HG02763 (cell line): ENCODE measurements around the gene ITPR2.
"Not testable (repeated sequence)": the region's sequence is repeated elsewhere in the genome, so short reads cannot be mapped to it uniquely, and the experiment has no call there.

Experiments
- ATAC-seq: cut with Tn5 transposase; IDR thresholded peaks from one replicate; pipeline ENCODE4 v1.9.1; 2021; ENCODE audit warnings: mild to moderate bottlenecking, moderate library complexity; ENCODE audit not compliant: unreplicated experiment

ITPR2 gene

GRCh38 chr12:26488351-26488750, 344.6 kb downstream of the ITPR2 start:
- ATAC-seq, result no peak

DNA sequence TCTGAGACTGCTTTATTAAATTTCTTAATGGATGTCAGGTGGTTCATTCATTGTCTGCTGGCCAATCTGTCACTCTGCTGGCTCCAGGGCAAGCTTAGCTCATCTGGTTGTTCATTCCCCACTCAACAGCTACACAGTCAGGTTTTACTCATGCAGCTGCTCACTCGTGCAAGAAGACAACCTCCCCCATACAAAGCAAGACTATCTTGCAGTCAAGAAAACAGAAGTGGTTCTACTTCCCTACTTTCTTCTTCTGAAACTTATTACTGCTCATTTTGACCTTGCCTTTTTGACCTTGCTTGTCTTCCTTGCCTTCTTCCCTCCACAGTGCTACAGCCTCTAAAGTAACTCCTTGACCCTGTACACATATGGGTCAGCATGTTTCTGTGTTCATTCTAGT, 359.7 kb downstream of the ITPR2 start:
- ATAC-seq, result peak; percentile 90

GRCh38 chr12:26471560-26471959, 361.4 kb downstream of the ITPR2 start:
- ATAC-seq, result peak; percentile 66

- ATAC-seq, result no peak
Observed at GRCh38 chr12:26469421-26470180, 363.4 kb downstream of the ITPR2 start.

DNA sequence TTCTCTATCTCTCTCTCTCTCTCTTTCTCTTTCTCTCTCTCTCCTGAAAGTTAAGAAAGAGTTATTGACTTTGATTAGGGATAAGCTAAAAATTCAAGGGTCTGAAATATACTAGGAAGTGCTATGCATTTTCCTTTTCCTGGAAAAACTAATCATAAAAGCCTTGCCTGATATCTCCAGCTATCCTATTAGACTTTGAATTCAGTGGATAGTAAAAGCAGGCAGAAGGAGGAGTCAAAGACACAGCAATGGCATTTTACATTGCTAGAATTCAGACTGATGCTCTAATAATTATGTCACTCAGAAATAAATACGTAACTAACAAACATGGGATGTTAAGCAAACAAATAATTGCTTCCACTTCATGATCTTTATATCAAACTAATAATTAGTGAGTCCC, 365.6 kb downstream of the ITPR2 start:
- ATAC-seq, result no peak

DNA sequence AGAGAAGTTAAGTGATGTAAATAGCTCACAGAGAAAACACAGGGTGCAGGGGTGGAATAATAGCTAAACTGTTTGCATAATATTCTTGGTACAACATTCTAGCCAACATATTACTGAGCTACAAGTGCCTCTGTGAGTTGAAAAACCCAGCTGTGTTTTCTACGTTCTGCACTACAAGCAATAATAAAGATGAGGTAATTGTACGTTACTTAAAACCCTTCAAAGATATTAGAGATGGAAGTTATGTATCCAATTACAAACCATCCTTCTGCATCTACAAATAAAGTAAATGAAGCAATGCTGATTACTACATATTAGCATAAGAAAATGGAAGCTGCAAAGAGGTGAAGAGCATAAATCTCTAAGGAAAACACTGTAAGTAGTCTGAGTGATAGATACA, 366.3 kb downstream of the ITPR2 start:
- ATAC-seq, result no peak

DNA sequence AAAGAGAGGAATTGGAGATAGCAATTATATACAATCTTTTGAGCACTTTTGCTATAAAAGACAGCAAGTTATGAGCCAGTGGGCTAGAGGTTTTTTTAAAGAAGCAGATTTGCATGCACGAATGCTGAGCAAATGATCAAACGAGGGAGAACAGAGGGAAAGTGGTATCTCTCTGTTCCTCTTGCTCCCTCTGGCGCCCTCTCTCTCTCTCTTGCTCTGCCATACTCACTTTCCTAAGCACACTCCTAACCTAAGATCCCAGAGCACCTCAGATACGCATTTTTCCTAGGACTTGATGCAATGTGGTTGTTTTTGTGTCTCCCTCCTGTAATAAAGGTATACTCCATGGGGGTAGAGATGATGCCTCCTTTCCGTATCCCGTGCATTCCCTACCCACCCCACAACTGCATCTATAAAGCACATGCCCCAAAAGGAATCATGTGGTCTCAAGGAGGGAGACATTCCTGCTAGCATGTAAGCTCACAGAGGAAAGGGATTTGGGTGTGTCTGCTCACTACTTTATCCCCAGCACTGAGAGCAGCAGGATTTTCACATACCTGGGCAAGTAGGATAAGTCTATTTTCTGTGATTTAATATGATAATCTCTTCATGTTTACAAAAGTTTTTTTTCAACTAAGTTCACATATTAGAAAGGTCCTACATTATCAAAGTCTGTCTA, 367.4 kb downstream of the ITPR2 start:
- ATAC-seq, result no peak

GRCh38 chr12:26461776-26462175, 371.2 kb downstream of the ITPR2 start:
- no peak for ATAC-seq

- ATAC-seq, result no peak
Observed at GRCh38 chr12:26460361-26460760, 372.6 kb downstream of the ITPR2 start.

DNA sequence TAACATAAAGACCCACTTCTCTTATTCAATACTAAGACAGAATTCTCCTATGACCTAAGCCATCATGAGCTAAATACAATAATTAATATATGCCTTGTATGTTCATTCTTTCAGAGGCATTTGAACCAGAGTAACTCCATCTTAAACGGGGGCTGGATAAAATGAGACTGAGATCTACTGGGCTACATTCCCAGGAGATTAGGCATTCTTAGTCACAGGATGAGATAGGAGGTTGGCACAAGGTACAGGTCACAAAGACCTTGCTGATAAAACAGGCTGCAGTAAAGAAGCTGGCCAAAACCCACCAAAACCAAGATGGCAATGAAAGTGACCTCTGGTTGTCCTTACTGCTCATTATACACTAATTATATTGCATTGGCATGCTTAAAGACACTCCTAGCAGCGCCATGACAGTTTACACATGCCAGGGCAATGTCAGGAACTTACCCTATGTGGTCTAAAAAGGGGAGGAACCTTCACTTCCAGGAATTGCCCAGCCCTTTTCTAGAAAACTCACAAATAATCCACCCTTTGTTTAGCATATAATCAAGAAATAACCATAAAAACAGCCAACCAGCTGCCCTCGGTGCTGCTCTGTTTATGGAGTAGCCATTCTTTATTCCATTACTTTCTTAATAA, 376.9 kb downstream of the ITPR2 start:
- ATAC-seq, result no peak

DNA sequence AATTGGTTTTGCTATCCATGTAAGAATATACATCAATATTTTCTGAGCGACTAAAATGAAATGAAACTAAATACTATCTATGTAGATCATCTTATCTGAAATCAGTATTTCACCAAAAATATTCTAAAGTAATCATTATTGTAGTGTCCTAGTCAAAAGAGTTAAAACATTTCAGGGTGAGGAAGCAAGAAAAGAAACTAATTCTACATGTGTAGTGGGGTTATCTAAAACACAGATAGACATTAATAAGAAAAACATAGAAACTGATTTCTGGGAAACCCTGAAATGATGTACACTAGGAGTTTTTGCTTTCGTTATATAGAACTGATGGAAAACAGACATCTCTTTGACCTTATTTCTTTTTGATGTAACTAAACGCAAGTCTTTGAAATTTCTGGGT, 379.7 kb downstream of the ITPR2 start:
- ATAC-seq, result no peak

- no peak for ATAC-seq
Observed at GRCh38 chr12:26452511-26452910, 380.5 kb downstream of the ITPR2 start.

DNA sequence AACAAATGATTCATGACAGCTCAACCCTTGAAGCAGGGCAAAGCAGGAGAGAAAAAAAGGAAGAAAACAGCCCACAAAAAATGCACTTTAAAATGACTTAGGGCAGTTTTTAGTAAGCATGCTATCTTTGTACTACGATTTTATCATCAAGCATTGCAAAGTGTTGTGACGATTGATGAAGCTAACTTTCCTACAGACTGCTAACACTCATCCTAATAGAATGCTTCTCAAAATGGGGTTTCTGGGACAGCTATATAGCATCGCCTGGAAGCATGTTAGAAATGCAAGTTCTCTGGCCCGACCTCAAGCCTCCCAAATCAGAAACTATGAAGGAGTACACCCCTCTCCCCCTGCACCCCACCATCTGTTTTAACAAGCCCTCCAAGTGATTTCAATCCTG, 381.2 kb downstream of the ITPR2 start:
- no peak for ATAC-seq

DNA sequence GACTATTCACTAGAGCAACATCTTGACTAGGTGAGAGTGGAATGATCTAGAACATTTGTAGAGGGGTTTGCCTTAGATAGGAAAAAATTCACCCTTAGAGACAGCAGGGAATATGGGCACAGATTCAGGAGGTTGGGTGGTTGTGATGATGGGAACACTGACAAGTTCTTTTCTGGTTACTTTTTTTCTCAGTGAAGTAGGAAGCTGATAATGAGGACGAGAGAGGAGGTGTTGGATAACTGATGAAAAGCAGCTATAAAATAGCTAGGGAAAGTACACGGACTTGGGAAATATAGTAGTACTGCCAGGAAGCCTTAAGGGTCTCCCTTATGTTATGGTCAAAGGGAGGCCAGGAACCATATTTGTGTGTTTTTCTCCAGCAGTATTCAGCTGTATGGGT, 387.1 kb downstream of the ITPR2 start:
- ATAC-seq, result no peak

- ATAC-seq, result no peak
Observed at GRCh38 chr12:26443309-26443708, 389.7 kb downstream of the ITPR2 start.

GRCh38 chr12:26441434-26441833, 391.6 kb downstream of the ITPR2 start:
- no peak for ATAC-seq

- no peak for ATAC-seq
Observed at GRCh38 chr12:26435069-26435404, 398.0 kb downstream of the ITPR2 start.

- ATAC-seq, result no peak
Observed at GRCh38 chr12:26434299-26435068, 398.5 kb downstream of the ITPR2 start.

- not testable (repeated sequence) for ATAC-seq
Observed at GRCh38 chr12:26433701-26434100, 399.3 kb downstream of the ITPR2 start.

DNA sequence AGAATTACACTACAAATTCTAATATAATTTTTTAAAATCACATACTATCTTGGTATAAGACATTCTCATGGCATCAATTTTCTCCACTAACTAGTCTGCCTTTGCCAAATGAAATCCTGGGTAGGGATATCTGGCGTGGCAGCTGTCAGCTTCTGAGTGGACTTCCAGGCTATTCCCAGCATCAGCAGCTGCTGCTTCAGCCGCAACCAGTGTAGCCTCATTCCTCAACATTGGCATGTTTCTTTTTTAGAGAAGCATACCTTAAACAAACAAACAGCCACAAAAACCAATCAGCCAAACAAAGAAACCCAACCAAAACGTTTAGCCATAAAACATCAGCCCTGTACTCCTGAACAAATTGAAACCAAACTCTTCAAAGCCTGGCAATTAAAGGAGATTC, 401.8 kb downstream of the ITPR2 start:
- ATAC-seq, result no peak

GRCh38 chr12:26430596-26430995, 402.4 kb downstream of the ITPR2 start:
- ATAC-seq, result not testable (repeated sequence)
